ENCODE data around the gene OXSR1.

OXSR1 gene

DNA sequence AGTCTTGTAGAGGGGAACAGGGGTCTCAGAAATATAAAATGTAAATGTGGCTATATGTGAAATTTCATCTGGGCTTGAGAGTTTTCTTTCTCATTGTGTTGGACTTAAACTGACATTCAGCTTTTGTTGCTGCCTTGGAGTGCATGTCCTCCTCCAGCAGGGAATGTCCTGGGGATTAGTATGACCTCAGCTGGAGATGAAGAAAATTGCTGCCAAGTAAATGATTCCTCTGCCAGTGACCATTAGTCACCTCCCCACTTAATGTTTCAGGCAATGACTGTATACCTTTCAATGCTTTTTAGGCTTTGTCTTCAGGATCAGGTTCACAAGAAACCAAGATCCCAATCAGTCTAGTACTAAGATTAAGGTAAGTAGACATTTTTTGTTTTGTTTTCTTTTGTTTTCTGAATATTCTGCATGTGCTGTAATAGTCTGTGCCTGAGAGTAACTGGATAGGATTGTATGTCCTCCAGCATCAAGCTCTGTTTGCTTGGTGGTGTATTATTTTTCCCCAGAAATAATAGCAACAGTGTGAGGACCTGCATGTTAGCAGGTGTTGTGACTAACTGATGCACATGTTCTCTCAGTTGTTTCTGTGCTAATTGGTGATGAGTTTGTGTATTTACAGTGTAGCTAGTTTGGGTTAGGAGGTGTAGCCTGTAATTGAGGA, 82.2 kb downstream of the OXSR1 start:
- in situ Hi-C loops (cut with MboI; ENCODE audit: low pct_unique_long_range_greater_than_20kb, low sequenced_read_pairs) = no loop called here
- no peak for DNase-seq

DNA sequence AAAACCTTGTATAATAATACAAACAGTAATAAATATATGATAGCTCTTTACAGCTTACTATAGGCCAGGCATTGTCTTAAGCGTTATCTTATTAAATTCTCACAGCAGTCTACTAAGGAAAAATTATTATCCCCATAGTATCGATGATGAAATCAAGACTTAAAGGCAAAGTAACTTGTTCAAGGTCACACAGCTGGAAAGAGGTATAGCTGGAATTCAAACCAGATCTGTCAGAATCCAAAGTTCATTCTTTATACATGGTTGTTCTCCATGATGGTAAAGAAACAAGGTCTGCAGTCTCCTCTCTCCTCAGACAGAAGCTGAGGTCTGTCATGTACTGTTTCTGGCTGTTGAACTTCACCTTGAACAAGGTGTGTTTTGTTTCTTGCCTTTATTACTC, 84.9 kb downstream of the OXSR1 start:
- DNase-seq = no peak
- in situ Hi-C loops (cut with MboI; ENCODE audit: low pct_unique_long_range_greater_than_20kb, low sequenced_read_pairs) = no loop called here

DNA sequence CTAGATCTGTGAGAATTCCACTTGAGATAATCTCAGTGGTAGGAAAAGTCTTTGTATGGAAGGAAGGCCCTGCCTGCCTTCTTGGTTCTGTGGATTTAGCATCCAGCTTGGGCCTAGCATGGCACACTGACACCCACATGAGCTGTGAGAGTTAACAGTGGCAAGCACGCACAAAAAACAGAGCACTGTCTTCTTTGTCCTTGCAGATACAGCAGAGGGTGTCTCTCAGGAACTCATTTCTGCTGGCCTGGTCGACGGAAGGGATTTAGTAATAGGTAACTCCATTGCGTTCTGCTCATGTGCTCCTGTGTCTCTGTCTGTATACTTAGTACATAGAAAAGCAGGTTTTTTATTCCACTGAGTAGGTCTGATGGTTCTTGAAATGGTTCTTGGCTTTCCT, 85.9 kb downstream of the OXSR1 start:
- in situ Hi-C loops (cut with MboI; ENCODE audit: low pct_unique_long_range_greater_than_20kb, low sequenced_read_pairs) = no loop called here
- DNase-seq = no peak

DNA sequence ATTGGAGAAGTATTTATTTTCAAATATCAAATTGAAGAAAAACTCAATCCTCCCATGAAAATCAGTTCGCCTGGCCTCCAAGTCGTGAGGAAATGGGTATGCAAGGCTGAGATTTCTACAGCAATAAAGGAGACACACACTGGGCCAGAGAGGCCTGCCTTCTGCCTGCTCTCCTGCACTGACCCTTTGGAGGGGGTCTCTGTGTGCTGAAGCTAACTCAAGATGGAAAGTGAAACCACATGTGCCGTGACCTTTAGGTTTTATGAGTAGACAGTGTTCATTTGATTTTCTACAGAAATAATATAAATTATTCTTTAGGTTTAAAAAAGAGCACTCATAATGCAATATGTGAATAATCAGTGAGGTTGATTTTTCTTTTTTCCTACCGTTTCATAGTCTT, 88.4 kb downstream of the OXSR1 start:
- no peak for DNase-seq
- in situ Hi-C loops (cut with MboI; ENCODE audit: low pct_unique_long_range_greater_than_20kb, low sequenced_read_pairs) = no loop called here

DNA sequence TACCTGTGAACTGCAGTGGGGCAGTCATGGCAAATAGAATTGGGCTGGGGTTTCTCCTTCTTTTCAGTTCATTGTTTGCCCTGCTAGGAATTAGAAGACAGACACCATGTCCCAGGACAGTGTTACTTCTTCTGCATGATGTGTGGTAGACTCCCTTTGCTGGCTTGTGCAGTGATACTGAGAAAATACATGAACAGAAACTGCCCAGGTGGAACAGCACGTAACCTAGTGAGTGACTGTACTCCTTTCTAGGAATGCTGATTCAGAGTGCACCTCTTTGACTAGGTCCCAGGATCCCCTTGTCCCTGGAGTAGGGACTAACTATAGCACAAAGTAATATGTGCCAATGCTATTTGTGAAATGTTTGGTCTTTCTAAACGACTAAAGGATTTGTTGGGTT, 89.5 kb downstream of the OXSR1 start:
- in situ Hi-C loops (cut with MboI; ENCODE audit: low pct_unique_long_range_greater_than_20kb, low sequenced_read_pairs) = no loop called here
- DNase-seq = no peak

DNA sequence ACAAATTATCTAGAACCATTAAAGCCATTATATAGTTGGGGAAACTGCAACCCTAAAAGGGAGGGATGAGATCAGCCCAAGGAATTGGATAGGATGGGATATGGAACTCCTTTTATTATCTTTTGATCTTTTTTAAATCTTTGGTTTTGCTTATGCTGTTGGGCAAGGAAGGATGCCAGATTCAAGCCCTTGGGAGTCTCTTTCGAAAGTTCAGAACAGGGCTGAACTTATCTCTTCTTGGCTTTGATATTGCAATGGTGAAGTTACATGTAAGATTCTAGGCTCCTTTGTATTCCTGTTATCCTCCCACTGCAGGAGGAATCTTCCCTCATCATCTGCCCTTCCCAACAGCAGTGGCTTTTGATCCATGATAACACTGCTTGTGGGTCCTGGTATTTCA, 90.3 kb downstream of the OXSR1 start:
- in situ Hi-C loops (cut with MboI; ENCODE audit: low pct_unique_long_range_greater_than_20kb, low sequenced_read_pairs) = no loop called here
- DNase-seq = no peak

DNA sequence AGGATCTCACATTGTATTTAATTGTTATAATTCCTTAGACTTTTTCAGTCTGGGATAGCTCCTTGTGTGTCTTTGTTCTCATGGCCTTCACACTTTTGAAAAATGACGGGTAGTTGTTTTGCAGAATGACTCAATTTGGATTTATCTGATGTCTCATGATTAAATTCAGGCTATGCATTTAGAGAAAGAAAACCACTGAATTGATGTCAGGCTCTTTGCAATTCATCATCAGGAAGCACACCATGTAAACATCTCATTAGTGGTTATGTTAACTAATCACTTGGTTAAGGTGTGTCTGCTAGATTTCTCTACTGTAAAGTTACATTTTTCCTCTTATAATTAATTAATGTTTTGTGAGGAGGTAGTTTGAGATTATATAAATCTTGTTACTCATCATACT, 92.2 kb downstream of the OXSR1 start:
- DNase-seq = no peak
- in situ Hi-C loops (cut with MboI; ENCODE audit: low pct_unique_long_range_greater_than_20kb, low sequenced_read_pairs) = no loop called here

DNA sequence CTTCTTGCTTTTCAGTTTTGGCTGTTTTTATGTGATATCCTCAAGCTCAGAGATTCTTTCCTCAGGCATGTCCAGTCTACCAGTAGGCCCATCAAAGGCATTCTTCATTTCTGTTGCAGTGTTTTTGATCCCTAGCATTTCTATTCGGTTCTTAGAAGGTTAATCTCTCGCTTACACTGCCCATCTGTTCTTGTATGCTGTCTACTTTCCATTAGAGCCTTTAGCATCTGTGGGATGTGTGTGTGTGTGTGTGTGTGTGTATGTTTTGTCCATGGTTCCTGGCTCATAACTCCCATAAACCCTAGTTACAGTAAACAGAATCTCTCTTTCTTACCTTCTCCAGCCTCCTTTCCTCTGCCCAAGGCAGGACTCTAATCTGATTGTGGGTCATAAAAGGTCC, 95.1 kb downstream of the OXSR1 start:
- no peak for DNase-seq
- in situ Hi-C loops (cut with MboI; ENCODE audit: low pct_unique_long_range_greater_than_20kb, low sequenced_read_pairs) = no loop called here

DNA sequence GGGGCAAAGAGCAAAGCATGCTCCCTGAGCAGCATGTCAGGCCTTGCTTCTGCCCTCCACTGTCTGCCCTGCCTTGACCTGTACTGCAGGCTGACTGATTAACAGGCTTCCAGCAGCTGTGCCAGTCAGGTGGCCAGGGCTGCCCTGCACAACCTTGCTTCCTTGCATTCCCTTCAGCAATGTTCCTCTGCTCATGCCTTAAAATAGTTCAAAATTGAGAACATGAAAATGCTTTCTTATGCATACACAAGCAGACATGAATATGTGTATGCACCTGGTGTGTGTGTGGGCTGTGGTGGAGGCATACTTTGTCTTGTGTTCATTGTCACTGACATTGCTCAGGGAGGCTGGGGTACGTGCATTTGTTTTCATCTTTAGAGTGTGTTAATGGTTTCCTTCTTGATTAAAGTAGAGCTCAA, 99.0 kb downstream of the OXSR1 start:
- in situ Hi-C loops (cut with MboI; ENCODE audit: low pct_unique_long_range_greater_than_20kb, low sequenced_read_pairs) = no loop called here
- no peak for DNase-seq

DNA sequence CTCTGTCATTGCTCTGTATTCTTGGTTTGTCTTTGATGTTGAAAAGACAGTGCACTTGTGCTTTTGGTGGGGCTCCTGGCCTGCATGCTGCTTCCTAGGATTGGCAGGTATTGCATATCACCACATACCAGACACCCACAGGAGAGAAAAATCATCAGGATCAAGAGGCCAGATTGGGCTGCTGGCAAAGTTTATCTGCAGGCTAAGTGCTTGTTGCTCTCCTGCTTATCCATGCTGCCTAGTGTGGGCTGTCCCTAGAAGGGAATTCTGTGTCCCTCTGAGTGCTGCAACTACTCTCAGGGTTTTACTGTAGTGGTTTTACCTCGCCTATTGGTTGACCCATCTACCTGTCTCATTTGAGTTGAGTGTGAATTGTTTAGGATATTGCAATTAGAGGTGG, 99.4 kb downstream of the OXSR1 start:
- in situ Hi-C loops (cut with MboI; ENCODE audit: low pct_unique_long_range_greater_than_20kb, low sequenced_read_pairs) = no loop called here
- DNase-seq = no peak

DNA sequence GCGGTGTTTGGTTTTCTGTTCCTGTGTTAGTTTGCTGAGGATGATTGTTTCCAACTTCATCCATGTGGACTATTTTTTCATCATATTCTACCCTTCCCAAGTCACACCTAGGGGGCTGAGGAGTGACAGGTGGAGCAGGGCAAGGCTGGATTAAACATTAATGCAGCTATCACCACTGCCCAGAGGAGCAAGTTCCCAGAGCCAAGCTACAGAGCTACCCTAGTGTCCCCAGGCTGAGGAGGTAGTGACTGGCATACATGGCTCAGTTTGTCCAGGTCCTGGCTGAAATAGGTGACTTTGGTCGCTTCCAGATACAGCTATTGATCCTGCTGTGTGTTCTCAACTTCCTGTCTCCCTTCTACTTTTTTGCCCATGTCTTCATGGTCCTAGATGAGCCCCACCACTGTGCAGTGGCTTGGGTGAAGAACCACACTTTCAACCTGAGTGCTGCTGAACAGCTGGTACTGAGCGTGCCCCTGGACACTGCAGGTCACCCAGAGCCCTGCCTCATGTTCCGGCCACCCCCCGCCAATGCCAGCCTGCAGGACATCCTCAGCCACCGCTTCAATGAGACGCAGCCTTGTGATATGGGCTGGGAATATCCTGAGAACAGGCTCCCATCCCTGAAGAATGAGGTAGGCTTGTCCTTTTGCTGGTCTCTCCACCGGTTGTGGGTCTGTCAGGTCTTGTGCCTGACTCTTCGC, 100.4 kb downstream of the OXSR1 start, which contains the start of gene SLC22A13:
SLC22A13 (plus strand) TSS at position 209 of the 704 bp plus-strand sequence; CDS start at position 258, 49 bp downstream.
- in situ Hi-C loops (cut with MboI; ENCODE audit: low pct_unique_long_range_greater_than_20kb, low sequenced_read_pairs) = no loop called here

DNA sequence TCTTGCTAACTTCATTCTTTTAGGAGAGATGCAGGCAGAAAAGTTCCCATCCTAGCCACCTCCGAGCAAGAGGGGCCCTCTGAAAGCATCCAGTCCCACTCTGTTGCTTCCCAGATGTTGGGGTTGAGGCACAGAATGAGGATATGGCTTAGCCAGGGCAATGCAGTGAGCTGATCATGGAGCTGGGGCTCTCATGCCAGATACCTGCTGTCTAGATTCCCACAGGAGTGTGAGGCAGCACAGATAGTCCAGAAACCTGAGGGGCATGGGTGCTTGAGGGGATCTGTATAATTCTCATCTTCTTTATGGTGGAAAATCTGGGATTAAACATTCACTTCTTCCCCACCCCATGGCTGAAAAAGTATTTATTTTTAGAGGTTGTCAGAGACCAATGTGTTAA, 101.5 kb downstream of the OXSR1 start:
- in situ Hi-C loops (cut with MboI; ENCODE audit: low pct_unique_long_range_greater_than_20kb, low sequenced_read_pairs) = no loop called here
- DNase-seq = no peak

More for the DNA sequence above, 100.4 kb downstream of the OXSR1 start, which contains the start of gene SLC22A13:
- DNase-seq = no peak

DNA sequence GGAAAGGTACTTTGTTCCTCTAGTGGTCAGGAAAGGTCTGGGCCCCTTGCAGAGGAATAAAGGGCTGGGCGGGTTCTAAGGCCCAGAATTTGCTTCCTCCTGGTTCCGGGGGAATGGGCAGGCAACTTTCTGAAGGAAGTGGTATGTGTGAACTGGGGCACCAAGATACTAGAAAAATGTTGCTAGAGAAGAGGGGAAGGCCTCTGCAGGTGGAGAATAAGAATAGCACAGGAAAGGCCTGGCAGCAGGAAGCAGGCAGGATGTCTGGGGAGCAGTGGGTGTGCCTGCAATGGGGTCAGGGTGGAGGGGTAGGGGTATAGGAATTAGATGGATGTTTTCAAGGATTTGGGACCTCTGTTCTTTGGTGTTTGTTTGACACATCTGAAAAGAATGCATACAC, 102.3 kb downstream of the OXSR1 start:
- peak; percentile 40 for DNase-seq
- in situ Hi-C loops (cut with MboI; ENCODE audit: low pct_unique_long_range_greater_than_20kb, low sequenced_read_pairs) = no loop called here

DNA sequence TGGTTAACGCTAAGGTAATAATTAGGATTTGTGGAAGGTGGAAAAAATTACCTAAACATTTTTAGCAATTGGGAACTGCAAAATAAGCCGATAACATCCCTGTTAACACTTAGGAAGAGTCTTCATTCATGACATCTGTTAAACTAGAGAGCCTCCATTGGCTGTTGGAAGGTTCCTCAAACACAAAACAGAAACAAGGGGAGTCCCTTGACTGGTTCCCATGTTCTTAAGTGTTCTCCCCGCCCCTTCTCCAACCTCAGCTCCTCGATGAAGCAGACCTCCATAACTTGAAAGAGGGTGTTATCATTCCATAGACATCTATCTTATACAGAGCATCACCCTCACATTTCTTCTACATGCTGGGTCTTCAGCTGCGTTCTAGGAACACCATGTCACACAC, 102.8 kb downstream of the OXSR1 start:
- no peak for DNase-seq
- in situ Hi-C loops (cut with MboI; ENCODE audit: low pct_unique_long_range_greater_than_20kb, low sequenced_read_pairs) = no loop called here

DNA sequence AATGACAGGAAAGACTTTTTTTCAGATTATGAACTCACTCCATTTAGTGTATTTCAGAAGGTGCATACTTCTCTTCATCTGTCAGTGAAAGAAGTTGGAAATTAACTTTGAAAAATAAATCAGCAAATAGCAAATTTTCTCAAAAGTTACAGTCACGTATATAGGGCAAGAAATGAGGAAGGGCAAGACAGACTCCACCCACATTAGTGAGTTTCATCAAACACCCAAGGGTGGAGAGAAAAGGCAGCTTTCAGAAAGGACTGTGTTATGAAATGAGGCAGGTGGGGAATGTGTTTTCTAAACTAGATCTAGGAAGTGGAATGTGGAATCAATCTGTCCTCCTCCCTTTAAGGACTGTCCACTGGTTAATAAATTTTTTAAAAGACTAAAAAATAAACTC, 103.2 kb downstream of the OXSR1 start:
- peak; percentile 55 for DNase-seq
- in situ Hi-C loops (cut with MboI; ENCODE audit: low pct_unique_long_range_greater_than_20kb, low sequenced_read_pairs) = no loop called here

DNA sequence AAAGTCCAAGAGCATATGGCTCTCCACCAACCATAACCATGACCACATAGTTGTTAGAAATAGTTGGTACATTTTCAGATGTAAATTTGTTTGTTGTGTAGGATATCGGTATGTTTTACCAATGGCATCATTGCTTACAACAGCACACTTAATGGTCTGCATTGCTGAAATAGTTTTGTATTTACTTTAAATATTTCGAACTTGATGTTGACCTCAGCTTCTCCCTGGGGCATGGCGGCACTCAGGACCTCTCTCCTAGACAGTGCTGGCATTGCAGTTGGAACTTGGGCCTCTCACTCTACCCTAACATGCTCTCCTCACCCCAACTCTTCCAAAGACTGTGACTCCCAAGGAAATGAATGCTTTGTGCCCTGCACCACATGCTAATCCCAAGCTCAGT, 105.3 kb downstream of the OXSR1 start:
- no peak for DNase-seq
- in situ Hi-C loops (cut with MboI; ENCODE audit: low pct_unique_long_range_greater_than_20kb, low sequenced_read_pairs) = no loop called here

DNA sequence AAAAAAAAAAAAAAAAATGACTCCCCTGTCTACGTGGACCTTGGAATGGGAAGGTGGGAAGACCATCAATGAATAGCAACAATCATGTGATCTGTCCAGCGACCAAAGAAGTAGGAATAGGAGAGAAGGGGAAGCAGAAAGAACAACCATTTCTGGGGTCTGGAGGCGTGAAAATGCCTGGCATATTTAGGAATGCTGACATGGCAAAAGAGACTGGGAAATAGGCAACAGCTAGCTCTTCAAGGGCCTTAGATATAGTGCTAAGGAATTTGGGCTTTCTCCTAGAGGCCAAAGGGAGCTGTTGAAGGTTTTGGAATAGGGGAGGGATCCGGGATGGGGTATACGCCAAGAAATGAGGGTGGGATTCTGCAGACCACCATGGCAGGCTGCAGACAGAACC, 106.2 kb downstream of the OXSR1 start:
- in situ Hi-C loops (cut with MboI; ENCODE audit: low pct_unique_long_range_greater_than_20kb, low sequenced_read_pairs) = no loop called here
- no peak for DNase-seq

DNA sequence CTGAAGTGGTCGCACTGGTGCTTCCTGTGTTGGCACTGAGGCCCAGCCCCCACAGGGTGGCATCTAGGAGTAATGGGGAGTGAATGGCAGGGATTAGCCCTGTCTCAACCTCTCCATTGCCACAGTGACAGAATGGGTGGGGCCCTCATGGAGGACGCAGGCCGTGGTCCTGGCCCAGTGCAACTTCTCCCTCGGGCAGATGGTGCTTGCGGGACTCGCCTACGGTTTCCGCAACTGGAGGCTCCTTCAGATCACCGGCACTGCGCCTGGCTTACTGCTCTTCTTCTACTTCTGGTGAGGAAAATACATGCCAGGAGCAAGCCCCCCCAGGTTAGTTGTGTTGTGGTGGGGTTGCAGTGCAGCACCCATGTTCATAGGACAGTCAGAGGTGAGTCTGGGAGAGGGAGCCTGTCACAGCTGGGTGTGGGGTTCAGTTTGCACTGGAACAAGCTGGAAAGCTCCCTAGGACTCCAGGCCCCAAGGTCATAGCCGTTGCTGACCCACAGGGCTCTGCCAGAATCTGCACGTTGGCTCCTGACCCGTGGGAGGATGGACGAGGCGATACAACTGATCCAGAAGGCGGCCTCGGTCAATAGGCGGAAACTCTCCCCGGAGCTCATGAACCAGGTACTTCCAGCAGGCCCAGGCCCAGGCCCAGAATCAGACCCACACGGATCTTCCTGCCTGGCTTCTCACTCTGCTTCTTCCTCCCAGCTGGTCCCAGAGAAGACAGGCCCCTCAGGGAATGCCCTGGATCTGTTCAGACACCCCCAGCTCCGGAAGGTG, 109.7 kb downstream of the OXSR1 start:
- in situ Hi-C loops (cut with MboI; ENCODE audit: low pct_unique_long_range_greater_than_20kb, low sequenced_read_pairs) = no loop called here
- no peak for DNase-seq

DNA sequence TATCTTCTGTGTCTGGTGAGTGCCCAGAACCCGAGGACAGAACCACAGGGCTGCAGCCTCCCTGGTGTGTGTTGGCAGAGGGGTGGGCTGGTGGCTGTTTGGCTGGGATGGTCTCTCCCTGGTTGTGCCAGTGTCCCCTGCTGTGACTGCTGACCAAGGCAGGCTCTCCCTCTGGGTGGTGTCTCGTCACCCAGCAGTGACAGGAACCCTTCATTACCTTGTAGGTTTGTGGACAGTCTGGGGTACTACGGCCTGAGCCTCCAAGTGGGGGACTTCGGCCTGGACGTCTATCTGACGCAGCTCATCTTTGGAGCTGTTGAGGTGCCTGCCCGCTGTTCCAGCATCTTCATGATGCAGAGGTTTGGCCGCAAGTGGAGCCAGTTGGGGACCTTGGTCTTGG, 110.3 kb downstream of the OXSR1 start:
- in situ Hi-C loops (cut with MboI; ENCODE audit: low pct_unique_long_range_greater_than_20kb, low sequenced_read_pairs) = no loop called here
- DNase-seq = no peak

Measured in KBM-7 (cell line).